Tibial nerve (tissue), 4 donors: Measurements from ENCODE around the gene GALNT4.

Source experiments
- CTCF ChIP-seq, 5 experiments: fragments of 200-600 bp in 3 of 5; fragments of 450-650 bp in 2 of 5; sonication (generic) in 3 of 5; IDR thresholded peaks; one replicate each; pipeline ENCODE4 v1.5.1; 2016 to 2019; ENCODE audit warnings: antibody characterized with exemption in 5 of 5, mild to moderate bottlenecking in 3 of 5, moderate library complexity in 2 of 5
- EP300 ChIP-seq, 2 donors: sonication (generic); formaldehyde crosslinking; IDR thresholded peaks; one replicate each; pipeline ENCODE4 v1.6.1; 2017; ENCODE audit warnings: antibody characterized with exemption in 2 of 2, mild to moderate bottlenecking in 1 of 2

GRCh38 chr12:89571491-89572195 is 47.0 kb upstream of the GALNT4 start:
- TF ChIP-seq EP300 (IDR thresholded peaks at IDR 0.05), result no peak
- TF ChIP-seq CTCF (IDR thresholded peaks at IDR 0.05), result no peak
